Esophagus muscularis mucosa (tissue), 4 donors: ENCODE results near the gene TCF7L2.

Experiments used
- EP300 ChIP-seq: sonication (generic); formaldehyde crosslinking; IDR thresholded peaks from one replicate; pipeline ENCODE4 v1.6.1; 2017; ENCODE audit warnings: antibody characterized with exemption
- POLR2A ChIP-seq: fragments of 450-650 bp; IDR thresholded peaks from one replicate; pipeline ENCODE4 v1.6.1; 2017; ENCODE audit warnings: antibody characterized with exemption, moderate library complexity, mild to moderate bottlenecking, low read depth
- TF ChIP-seq, protein P1 (sequence below), 3 experiments: fragments of 200-600 bp in 2 of 3; fragments of 450-650 bp in 1 of 3; sonication (generic) in 2 of 3; IDR thresholded peaks; one replicate each; pipeline ENCODE4 v1.5.1; 2017 to 2019; ENCODE audit warnings: antibody characterized with exemption in 3 of 3, mild to moderate bottlenecking in 2 of 3, moderate library complexity in 1 of 3

DNA sequence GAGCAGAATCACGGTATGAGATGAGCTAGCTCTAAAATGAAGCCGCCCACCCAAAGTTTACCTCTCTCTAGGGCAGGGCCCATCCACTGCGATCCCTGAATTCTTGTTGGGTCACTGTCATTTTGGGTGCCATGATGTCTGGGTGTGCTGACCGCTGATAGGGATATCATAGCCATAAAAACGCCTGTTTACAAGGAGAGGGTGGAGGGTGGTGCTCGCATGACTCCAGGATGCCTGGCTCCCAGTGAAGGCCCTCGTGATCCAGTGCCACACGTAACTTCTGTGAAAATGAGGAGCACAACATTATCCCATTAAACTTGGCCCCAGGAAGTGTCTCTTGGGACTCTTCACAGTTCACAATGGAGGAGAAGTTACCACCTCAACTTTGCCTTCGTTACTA, 139.5 kb downstream of the TCF7L2 start:
- no peak for TF ChIP-seq EP300
- TF ChIP-seq, protein P1, sequence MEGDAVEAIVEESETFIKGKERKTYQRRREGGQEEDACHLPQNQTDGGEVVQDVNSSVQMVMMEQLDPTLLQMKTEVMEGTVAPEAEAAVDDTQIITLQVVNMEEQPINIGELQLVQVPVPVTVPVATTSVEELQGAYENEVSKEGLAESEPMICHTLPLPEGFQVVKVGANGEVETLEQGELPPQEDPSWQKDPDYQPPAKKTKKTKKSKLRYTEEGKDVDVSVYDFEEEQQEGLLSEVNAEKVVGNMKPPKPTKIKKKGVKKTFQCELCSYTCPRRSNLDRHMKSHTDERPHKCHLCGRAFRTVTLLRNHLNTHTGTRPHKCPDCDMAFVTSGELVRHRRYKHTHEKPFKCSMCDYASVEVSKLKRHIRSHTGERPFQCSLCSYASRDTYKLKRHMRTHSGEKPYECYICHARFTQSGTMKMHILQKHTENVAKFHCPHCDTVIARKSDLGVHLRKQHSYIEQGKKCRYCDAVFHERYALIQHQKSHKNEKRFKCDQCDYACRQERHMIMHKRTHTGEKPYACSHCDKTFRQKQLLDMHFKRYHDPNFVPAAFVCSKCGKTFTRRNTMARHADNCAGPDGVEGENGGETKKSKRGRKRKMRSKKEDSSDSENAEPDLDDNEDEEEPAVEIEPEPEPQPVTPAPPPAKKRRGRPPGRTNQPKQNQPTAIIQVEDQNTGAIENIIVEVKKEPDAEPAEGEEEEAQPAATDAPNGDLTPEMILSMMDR (IDR thresholded peaks at IDR 0.05), result no peak
- no peak for TF ChIP-seq POLR2A
